Neural cell (in vitro differentiated cells): ENCODE data around the gene P2RX6. TPM values are rescaled to one million over a fixed set of nuclear protein-coding genes. Genes with fewer than 3 reads are reported as not detected.

ENCODE experiments used
- H2AFZ ChIP-seq: fragments of 200-600, 300-800 bp; sonication (generic), shearing (Covaris generic); 2 replicates; pipeline ENCODE4 v1.6.0; 2014; ENCODE audit warnings: low read depth, mild to moderate bottlenecking, antibody characterized with exemption, low read length, moderate library complexity
- H3F3A ChIP-seq: fragments of 200-600 bp; shearing (Covaris generic); 2 replicates; pipeline ENCODE4 v1.6.1; 2016; ENCODE audit warnings: mild to moderate bottlenecking, moderate library complexity, mixed read lengths, antibody characterized with exemption, low read length; ENCODE audit not compliant: insufficient read depth, poor library complexity, severe bottlenecking
- H3K27ac ChIP-seq: fragments of 200-600, 300-800 bp; sonication (generic), shearing (Covaris generic); 2 replicates; pipeline ENCODE4 v1.5.1; 2014; ENCODE audit warnings: mild to moderate bottlenecking, low read length, moderate library complexity
- H3K27me3 ChIP-seq: fragments of 300-800, 200-600 bp; sonication (generic), shearing (Covaris generic); 2 replicates; pipeline ENCODE4 v1.6.0; 2014; ENCODE audit warnings: mild to moderate bottlenecking, low read depth, low read length, moderate library complexity; ENCODE audit not compliant: insufficient read depth
- H3K36me3 ChIP-seq: fragments of 300-800, 200-600 bp; sonication (generic), shearing (Covaris generic); 2 replicates; pipeline ENCODE4 v1.5.1; 2014; ENCODE audit warnings: mild to moderate bottlenecking, antibody characterized with exemption, low read length, moderate library complexity; ENCODE audit not compliant: insufficient read depth
- H3K4me2 ChIP-seq: fragments of 300-800, 200-600 bp; sonication (generic), shearing (Covaris generic); 2 replicates; pipeline ENCODE4 v1.6.0; 2014; ENCODE audit warnings: mild to moderate bottlenecking, low read length
- H3K4me3 ChIP-seq: fragments of 300-800, 200-600 bp; sonication (generic), shearing (Covaris generic); 2 replicates; pipeline ENCODE4 v1.5.1; 2014; ENCODE audit warnings: mild to moderate bottlenecking, low read length, moderate library complexity
- H3K79me2 ChIP-seq: fragments of 200-600 bp; shearing (Covaris generic); replicated peaks from 2 replicates; pipeline ENCODE4 v1.6.0; 2014; ENCODE audit warnings: mild to moderate bottlenecking, low read length, moderate library complexity; ENCODE audit not compliant: insufficient read depth
- H3K9ac ChIP-seq: fragments of 300-800, 200-600 bp; sonication (generic), shearing (Covaris generic); 2 replicates; pipeline ENCODE4 v1.6.1; 2016; ENCODE audit warnings: mild to moderate bottlenecking, low read length, mixed read lengths
- H3K9me2 ChIP-seq: fragments of 200-600 bp; shearing (Covaris generic); 2 replicates; pipeline ENCODE4 v1.6.1; 2016; ENCODE audit warnings: mild to moderate bottlenecking, low read length, mixed read lengths; ENCODE audit not compliant: insufficient read depth
- H3K9me3 ChIP-seq: fragments of 200-600, 300-800 bp; sonication (generic), shearing (Covaris generic); 2 replicates; pipeline ENCODE4 v1.6.1; 2016; ENCODE audit warnings: mild to moderate bottlenecking, mixed run types, low read length, moderate library complexity, mixed read lengths
- H4K20me1 ChIP-seq: fragments of 200-600 bp; shearing (Covaris generic); 2 replicates; pipeline ENCODE4 v1.6.1; 2016; ENCODE audit warnings: mild to moderate bottlenecking, mixed run types; ENCODE audit not compliant: insufficient read depth
- CTCF ChIP-seq: fragments of 450-650 bp; IDR thresholded peaks from 2 replicates; pipeline ENCODE4 v1.5.1; 2014; ENCODE audit warnings: antibody characterized with exemption, mild to moderate bottlenecking, moderate library complexity; ENCODE audit not compliant: poor library complexity, severe bottlenecking
- EP300 ChIP-seq: fragments of 450-650 bp; conservative IDR thresholded peaks from 2 replicates; pipeline ENCODE4 v1.6.1; 2014; ENCODE audit warnings: antibody characterized with exemption, mild to moderate bottlenecking, moderate library complexity; ENCODE audit not compliant: poor library complexity, severe bottlenecking
- EZH2 ChIP-seq: fragments of 200-600, 300-800 bp; shearing (Covaris generic), sonication (generic); IDR thresholded peaks from 2 replicates; pipeline ENCODE4 v1.6.1; 2014; ENCODE audit warnings: antibody characterized with exemption, low read length, borderline replicate concordance, mild to moderate bottlenecking; ENCODE audit not compliant: insufficient read depth, poor library complexity, severe bottlenecking
- MXI1 ChIP-seq: fragments of 450-650 bp; conservative IDR thresholded peaks from 2 replicates; pipeline ENCODE4 v1.6.1; 2014; ENCODE audit warnings: antibody characterized with exemption, mild to moderate bottlenecking; ENCODE audit not compliant: poor library complexity, severe bottlenecking
- POLR2AphosphoS5 ChIP-seq: IDR thresholded peaks from 2 replicates; pipeline ENCODE4 v1.6.1; 2012
- RAD21 ChIP-seq: fragments of 450-650 bp; conservative IDR thresholded peaks from 2 replicates; pipeline ENCODE4 v1.6.1; 2014; ENCODE audit warnings: antibody characterized with exemption, mild to moderate bottlenecking, moderate library complexity
- REST ChIP-seq: IDR thresholded peaks from 2 replicates; pipeline ENCODE4 v1.6.1; 2012; ENCODE audit warnings: borderline replicate concordance
- SMC3 ChIP-seq: fragments of 450-650 bp; conservative IDR thresholded peaks from 2 replicates; pipeline ENCODE4 v1.6.1; 2014; ENCODE audit warnings: antibody characterized with exemption, mild to moderate bottlenecking, moderate library complexity; ENCODE audit not compliant: poor library complexity
- TAF1 ChIP-seq: IDR thresholded peaks from 2 replicates; pipeline ENCODE4 v1.6.1; 2012; ENCODE audit warnings: low read depth
- polyA plus RNA-seq: library from polyadenylated mRNA; depleted of rRNA; stranded (reverse); fragments of >200 nt; gene quantifications from 2 replicates; pipeline ENCODE4 v1.2.3, GENCODE V29; 2014

P2RX6 gene
- polyA plus RNA-seq, 1 donor from 2014 or later = 0.17 TPM

DNA sequence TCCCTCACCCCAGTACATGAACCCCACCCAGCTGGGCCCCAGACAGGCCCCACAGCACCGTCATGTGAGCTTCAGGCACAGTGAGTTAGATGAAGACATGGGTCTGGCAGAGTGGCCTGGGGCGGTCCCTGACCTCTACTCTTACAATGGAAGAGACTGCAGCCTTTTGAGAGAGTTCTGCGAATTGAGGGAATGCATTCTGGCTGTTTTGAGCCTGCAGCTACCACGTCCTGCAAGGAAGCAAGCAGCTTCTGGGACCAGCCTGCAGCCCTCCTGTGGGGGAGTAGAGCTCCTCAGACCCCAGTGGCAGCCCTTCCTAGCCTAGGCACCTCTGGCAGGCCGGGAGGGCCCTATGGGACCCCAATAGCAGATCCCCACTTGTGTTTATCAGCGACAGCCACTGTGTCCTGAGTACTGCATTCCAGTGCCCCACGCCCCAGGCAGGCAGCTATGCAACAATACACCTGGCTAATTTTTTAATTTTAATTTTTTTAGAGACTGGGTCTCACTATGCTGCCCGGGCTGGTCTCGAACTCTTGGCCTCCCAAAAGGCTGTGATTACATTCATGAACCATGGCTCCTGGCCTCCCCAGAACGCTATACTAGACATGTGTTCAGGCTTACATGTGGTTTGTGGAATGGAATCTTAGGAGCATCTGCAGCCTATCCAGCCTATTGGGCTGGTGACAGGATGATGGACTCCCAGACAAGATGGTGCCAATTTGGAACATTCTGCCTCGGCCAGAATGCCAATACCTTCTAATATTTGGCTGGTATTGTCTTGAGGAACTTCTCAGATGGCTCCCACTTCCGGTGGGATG lies 18.1 kb downstream of the P2RX6 start:
- H3K9me2 ChIP-seq = no peaks in the 10 kb centered on the region
- H3K27me3 ChIP-seq = peaks cover 4% of the 10 kb centered on the region
- H3K79me2 ChIP-seq = no peaks in the 10 kb centered on the region
- TF ChIP-seq CTCF (no peak), RAD21 (no peak), REST (no peak)
- H2AFZ ChIP-seq = no peak overlapping the region
- H3K27ac ChIP-seq = no peak overlapping the region
- H3K36me3 ChIP-seq = no peaks in the 10 kb centered on the region
- no peaks in the 10 kb centered on the region for H4K20me1 ChIP-seq
- no peaks in the 10 kb centered on the region for H3F3A ChIP-seq
- no peak overlapping the region for H3K4me2 ChIP-seq
- no peak overlapping the region for H3K4me3 ChIP-seq
- no peak overlapping the region for H3K9ac ChIP-seq
- no peaks in the 10 kb centered on the region for H3K9me3 ChIP-seq

GRCh38 chr22:21033895-21034294 lies 18.9 kb downstream of the P2RX6 start:
- Histone ChIP-seq H3K27me3 (peaks cover 4% of the 10 kb centered on the region), H3K79me2 (no peaks in the 10 kb centered on the region), H3F3A (no peaks in the 10 kb centered on the region), H2AFZ (no peak overlapping the region), H3K9ac (no peak overlapping the region), H3K9me3 (no peaks in the 10 kb centered on the region), H3K9me2 (no peaks in the 10 kb centered on the region), H3K27ac (no peak overlapping the region), H3K4me2 (no peak overlapping the region), H3K4me3 (no peak overlapping the region), H4K20me1 (no peaks in the 10 kb centered on the region), H3K36me3 (no peaks in the 10 kb centered on the region)
- no peak for TF ChIP-seq EZH2
- TF ChIP-seq RAD21 = no peak
- no peak for TF ChIP-seq SMC3
- no peak for TF ChIP-seq TAF1
- no peak for TF ChIP-seq REST
- no peak for TF ChIP-seq POLR2AphosphoS5
- no peak for TF ChIP-seq CTCF
- no peak for TF ChIP-seq MXI1
- TF ChIP-seq EP300 = no peak
